NCI-H82 (cell line): ENCODE results near the gene TOM1L2.

ENCODE experiments used
- DNase-seq: peaks from one replicate; lab custom pipeline; 2025; lab: John Stamatoyannopoulos, UW

Gene TOM1L2

DNA sequence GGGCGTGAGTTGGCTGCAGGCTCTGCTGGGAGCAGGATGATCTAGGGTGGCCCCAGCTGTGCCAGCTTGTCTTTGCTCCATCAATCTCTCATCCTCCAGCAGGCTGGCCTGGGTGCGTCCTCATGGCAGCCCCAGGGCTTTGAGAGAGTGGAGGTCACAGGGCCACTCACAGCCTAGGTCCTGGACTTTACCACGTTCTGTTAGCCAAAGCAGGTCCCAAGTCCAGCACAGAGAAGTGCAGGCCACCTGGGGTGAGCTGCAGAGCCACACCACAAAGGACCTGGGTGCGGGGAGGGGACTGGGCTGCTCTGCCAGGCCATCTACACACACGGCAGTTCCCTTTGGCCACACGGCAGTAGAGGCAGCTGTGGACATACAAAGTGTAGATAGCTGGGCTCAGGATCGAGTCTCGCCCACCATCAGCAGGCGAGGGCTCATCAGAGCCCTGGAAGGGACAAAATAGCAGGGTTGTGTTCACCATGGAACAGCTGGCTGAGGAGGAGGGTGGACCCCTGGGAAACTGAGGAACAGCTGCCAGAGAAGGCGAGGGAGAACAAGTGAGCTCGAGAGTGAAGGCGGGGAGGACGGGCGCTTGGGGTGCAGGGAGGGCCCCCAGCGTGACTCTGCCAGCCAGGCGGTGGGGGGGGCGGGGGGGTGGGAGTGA lies 165.5 kb downstream of the TOM1L2 start:
- no peak for DNase-seq

DNA sequence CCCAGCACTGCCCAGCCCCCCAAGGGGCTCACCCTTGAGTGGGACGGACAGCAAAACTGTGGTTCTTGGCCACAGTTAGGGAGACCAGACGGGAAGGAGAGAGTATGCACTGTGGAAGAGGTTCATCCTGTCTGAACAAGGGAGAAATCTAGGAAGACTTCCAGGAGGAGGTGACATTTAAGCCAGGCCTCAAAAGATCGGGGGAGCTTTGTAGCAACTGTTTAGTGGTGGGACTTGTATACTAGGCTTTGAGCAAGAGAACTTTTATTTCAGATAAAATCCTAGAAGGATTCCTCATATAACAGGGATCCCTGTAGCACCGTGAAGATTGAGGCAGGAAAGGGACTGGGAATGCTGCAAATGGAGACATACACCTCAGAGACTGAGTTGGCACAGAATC lies 166.2 kb downstream of the TOM1L2 start:
- no peak for DNase-seq

DNA sequence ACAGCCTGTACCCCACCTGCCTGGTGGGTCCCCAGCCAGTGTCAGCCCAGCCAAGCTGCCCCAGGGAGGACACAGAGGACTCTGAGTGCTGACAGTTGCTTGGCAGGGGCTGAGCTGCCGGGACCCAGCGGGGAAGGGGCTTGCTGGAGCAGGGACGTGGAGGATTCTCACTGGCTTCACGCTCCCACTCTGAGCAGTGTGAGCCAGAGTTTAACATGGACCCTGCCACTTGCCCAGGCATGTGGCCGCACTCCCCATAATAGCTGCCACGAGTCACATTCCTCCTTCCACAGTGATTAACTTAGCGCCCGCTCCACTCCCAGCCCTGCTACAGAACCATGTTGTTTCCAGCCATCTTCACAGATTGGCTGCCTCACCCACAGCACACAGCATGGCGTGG lies 166.6 kb downstream of the TOM1L2 start:
- no peak for DNase-seq

GRCh38 chr17:17804007-17804406 lies 168.2 kb downstream of the TOM1L2 start:
- no peak for DNase-seq

GRCh38 chr17:17801800-17802481 lies 170.3 kb downstream of the TOM1L2 start:
- DNase-seq: no peak

DNA sequence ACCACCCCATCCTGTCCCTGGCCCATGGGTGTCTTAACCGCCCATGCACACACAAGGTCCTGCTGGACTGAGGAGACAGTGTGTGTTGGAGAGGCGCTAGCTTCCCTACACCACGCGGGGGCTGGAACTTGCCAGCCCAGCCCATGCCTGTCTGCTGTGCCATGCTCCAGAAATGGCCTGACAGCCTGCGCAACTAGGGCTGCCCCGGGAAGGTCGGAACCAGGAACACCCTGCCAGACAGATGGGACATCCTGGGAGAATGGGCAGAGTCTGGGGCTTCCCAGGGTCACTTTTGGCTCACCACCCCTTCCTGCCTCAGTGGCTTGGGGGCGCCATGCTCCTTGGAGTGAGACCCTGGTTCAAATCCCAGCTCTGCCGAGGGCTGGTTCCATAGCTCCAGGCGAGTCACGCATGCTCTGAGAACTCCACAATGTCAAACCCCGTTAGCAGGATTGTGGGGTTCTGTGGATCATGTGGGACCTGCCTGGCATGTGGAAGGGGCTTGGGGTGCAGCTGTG lies 171.6 kb downstream of the TOM1L2 start:
- DNase-seq: no peak

GRCh38 chr17:17798573-17799255 lies 173.5 kb downstream of the TOM1L2 start:
- DNase-seq: no peak

DNA sequence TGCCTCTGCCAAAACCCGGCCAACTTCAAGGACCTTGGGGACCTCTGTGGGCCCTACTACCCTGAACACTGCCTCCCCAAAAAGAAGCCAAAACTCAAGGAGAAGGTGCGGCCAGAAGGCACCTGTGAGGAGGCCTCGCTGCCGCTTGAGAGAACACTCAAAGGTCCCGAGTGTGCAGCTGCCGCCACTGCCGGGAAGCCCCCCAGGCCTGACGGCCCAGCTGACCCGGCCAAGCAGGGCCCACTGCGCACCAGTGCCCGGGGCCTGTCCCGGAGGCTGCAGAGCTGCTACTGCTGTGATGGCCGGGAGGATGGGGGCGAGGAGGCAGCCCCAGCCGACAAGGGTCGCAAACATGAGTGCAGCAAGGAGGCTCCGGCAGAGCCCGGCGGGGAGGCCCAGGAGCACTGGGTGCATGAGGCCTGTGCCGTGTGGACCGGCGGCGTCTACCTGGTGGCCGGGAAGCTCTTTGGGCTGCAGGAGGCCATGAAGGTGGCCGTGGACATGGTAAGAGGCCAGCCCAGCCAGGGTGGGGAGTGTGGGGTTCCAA lies 174.1 kb downstream of the TOM1L2 start:
- no peak for DNase-seq

GRCh38 chr17:17797119-17797809 lies 174.9 kb downstream of the TOM1L2 start:
- DNase-seq: no peak

DNA sequence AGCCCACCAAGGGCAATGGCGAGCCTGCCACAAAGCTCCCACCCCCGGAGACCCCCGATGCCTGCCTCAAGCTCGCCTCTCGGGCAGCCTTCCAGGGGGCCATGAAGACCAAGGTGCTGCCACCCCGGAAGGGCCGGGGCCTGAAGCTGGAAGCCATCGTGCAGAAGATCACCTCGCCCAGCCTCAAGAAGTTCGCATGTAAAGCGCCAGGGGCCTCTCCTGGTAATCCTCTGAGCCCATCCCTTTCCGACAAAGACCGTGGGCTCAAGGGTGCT lies 175.5 kb downstream of the TOM1L2 start:
- no peak for DNase-seq

DNA sequence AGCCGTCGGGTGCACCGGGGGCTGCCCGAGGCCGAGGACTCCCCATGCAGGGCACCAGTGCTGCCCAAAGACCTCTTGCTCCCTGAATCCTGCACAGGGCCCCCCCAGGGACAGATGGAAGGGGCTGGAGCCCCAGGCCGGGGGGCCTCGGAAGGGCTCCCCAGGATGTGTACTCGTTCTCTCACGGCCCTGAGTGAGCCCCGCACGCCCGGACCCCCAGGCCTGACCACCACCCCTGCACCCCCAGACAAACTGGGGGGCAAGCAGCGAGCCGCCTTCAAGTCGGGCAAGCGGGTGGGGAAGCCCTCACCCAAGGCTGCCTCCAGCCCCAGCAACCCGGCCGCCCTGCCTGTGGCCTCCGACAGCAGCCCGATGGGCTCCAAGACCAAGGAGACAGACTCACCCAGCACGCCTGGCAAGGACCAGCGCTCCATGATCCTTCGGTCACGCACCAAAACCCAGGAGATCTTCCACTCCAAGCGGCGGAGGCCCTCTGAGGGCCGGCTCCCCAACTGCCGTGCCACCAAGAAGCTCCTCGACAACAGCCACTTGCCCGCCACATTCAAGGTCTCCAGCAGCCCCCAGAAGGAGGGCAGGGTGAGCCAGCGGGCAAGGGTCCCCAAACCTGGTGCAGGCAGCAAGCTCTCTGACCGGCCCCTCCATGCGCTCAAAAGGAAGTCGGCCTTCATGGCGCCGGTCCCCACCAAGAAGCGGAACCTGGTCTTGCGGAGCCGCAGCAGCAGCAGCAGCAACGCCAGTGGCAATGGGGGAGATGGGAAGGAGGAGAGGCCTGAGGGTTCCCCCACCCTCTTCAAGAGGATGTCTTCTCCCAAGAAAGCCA lies 176.0 kb downstream of the TOM1L2 start:
- DNase-seq: no peak

DNA sequence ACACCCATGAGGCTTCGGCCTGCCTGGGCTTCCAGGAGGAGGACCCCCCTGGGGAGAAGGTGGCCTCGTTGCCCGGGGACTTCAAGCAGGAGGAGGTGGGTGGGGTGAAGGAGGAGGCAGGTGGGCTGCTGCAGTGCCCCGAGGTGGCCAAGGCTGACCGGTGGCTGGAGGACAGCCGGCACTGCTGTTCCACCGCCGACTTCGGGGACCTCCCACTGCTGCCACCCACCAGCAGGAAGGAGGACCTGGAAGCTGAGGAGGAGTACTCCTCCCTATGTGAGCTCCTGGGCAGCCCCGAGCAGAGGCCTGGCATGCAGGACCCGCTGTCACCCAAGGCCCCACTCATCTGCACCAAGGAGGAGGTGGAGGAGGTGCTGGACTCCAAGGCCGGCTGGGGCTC lies 176.9 kb downstream of the TOM1L2 start:
- no peak for DNase-seq

DNA sequence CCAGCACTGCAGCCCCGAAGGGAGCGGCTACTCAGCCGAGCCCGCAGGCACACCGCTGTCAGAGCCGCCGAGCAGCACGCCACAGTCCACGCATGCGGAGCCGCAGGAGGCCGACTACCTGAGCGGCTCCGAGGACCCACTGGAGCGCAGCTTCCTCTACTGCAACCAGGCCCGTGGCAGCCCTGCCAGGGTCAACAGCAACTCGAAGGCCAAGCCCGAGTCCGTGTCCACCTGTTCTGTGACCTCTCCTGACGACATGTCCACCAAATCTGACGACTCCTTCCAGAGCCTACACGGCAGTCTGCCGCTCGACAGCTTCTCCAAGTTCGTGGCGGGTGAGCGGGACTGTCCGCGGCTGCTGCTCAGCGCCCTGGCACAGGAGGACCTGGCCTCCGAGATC lies 177.8 kb downstream of the TOM1L2 start:
- no peak for DNase-seq
